ENCODE measurements around the gene DACT3.

The DACT3 gene

GRCh38 chr19:46613525-46613924 is 47.5 kb downstream of the DACT3 start:
- Histone ChIP-seq H3K9ac (ENCODE audit: low read depth, low read length, poor library complexity, severe bottlenecking) (no peak overlapping the region), H3K79me2 (ENCODE audit: insufficient read depth, low read length) (no peaks in the 10 kb centered on the region), H3K9me3 (ENCODE audit: insufficient read depth, low read depth, low read length) (no peaks in the 10 kb centered on the region), H3K4me1 (ENCODE audit: insufficient read depth, low read length, poor library complexity, severe bottlenecking) (peaks cover 24% of the 10 kb centered on the region), H4K20me1 (ENCODE audit: insufficient read depth, low read length, poor library complexity, severe bottlenecking) (peaks cover 4% of the 10 kb centered on the region), H3F3A (ENCODE audit: low read depth) (peaks cover 9% of the 10 kb centered on the region; the same call in 1 of the 2 replicates), H3K9me2 (replicated peaks; ENCODE audit: low read depth, low read length) (no peaks in the 10 kb centered on the region), H3K27me3 (ENCODE audit: insufficient read depth, low read length, poor library complexity, severe bottlenecking) (no peaks in the 10 kb centered on the region), H2AFZ (ENCODE audit: low read length) (no peak overlapping the region), H3K36me3 (ENCODE audit: insufficient read depth, low read length) (peaks cover 22% of the 10 kb centered on the region; the same call in 1 of the 2 replicates), H3K4me2 (ENCODE audit: low read depth, low read length, poor library complexity, severe bottlenecking) (no peak overlapping the region), H3K4me3 (ENCODE audit: low read length, poor library complexity, severe bottlenecking) (no peak overlapping the region)
- no peak for TF ChIP-seq EZH2phosphoT487 (IDR thresholded peaks at IDR 0.05; ENCODE audit: borderline replicate concordance)
- TF ChIP-seq CTCF (conservative IDR thresholded peaks at IDR 0.05; ENCODE audit: low read length) = no peak

DNA sequence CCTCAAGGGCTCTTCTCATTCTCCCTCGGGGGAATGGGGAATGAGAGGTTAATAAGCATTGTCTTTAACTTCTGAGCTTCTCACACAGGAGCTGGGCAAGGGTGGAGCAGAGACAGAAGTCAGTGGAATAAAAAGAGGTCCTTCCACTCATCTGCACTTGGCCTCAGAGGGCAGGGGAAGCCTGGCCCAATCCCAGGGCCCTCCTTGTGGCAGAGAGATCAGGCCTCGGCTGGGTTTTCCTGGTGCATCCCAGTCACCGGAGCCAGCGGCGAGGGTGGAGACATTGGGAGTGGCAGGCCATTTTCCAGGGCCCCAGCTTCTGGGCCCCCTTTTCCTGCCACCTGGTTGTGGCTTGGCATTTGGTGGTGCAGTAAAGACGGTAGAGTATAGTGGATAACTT is 49.2 kb downstream of the DACT3 start:
- TF ChIP-seq CTCF (conservative IDR thresholded peaks at IDR 0.05; ENCODE audit: low read length) (no peak), EZH2phosphoT487 (IDR thresholded peaks at IDR 0.05; ENCODE audit: borderline replicate concordance) (no peak)
- no peak overlapping the region for H3K4me3 ChIP-seq (ENCODE audit: low read length, poor library complexity, severe bottlenecking)
- no peak overlapping the region for H3K9ac ChIP-seq (ENCODE audit: low read depth, low read length, poor library complexity, severe bottlenecking)
- H4K20me1 ChIP-seq (ENCODE audit: insufficient read depth, low read length, poor library complexity, severe bottlenecking) = peaks cover 17% of the 10 kb centered on the region
- H2AFZ ChIP-seq (ENCODE audit: low read length) = no peak overlapping the region
- peaks cover 39% of the 10 kb centered on the region; the same call in 1 of the 2 replicates for H3K36me3 ChIP-seq (ENCODE audit: insufficient read depth, low read length)
- no peaks in the 10 kb centered on the region for H3K9me2 ChIP-seq (replicated peaks; ENCODE audit: low read depth, low read length)
- no peaks in the 10 kb centered on the region for H3K9me3 ChIP-seq (ENCODE audit: insufficient read depth, low read depth, low read length)
- H3K4me1 ChIP-seq (ENCODE audit: insufficient read depth, low read length, poor library complexity, severe bottlenecking) = peaks cover 22% of the 10 kb centered on the region
- no peaks in the 10 kb centered on the region for H3K27me3 ChIP-seq (ENCODE audit: insufficient read depth, low read length, poor library complexity, severe bottlenecking)
- H3K79me2 ChIP-seq (ENCODE audit: insufficient read depth, low read length) = peaks cover 17% of the 10 kb centered on the region
- H3F3A ChIP-seq (ENCODE audit: low read depth) = peaks cover 9% of the 10 kb centered on the region; the same call in 1 of the 2 replicates
- no peak overlapping the region for H3K4me2 ChIP-seq (ENCODE audit: low read depth, low read length, poor library complexity, severe bottlenecking)

GRCh38 chr19:46610851-46611770 is 49.9 kb downstream of the DACT3 start:
- Histone ChIP-seq H3K9me3 (ENCODE audit: insufficient read depth, low read depth, low read length) (no peaks in the 10 kb centered on the region), H3K36me3 (ENCODE audit: insufficient read depth, low read length) (peaks cover 46% of the 10 kb centered on the region; the same call in 1 of the 2 replicates), H3K4me1 (ENCODE audit: insufficient read depth, low read length, poor library complexity, severe bottlenecking) (peaks cover 19% of the 10 kb centered on the region), H2AFZ (ENCODE audit: low read length) (no peak overlapping the region), H3K79me2 (ENCODE audit: insufficient read depth, low read length) (peaks cover 24% of the 10 kb centered on the region), H3K27me3 (ENCODE audit: insufficient read depth, low read length, poor library complexity, severe bottlenecking) (no peaks in the 10 kb centered on the region), H3K4me3 (ENCODE audit: low read length, poor library complexity, severe bottlenecking) (no peak overlapping the region), H3K4me2 (ENCODE audit: low read depth, low read length, poor library complexity, severe bottlenecking) (no peak overlapping the region), H3K9ac (ENCODE audit: low read depth, low read length, poor library complexity, severe bottlenecking) (no peak overlapping the region), H4K20me1 (ENCODE audit: insufficient read depth, low read length, poor library complexity, severe bottlenecking) (peaks cover 24% of the 10 kb centered on the region), H3F3A (ENCODE audit: low read depth) (peaks cover 9% of the 10 kb centered on the region; the same call in 1 of the 2 replicates), H3K9me2 (replicated peaks; ENCODE audit: low read depth, low read length) (no peaks in the 10 kb centered on the region)
- TF ChIP-seq EZH2phosphoT487 (IDR thresholded peaks at IDR 0.05; ENCODE audit: borderline replicate concordance) (no peak), CTCF (conservative IDR thresholded peaks at IDR 0.05; ENCODE audit: low read length) (no peak)

Measured in Loucy (cell line).